Mesendoderm (in vitro differentiated cells): ENCODE measurements around the gene BCAS4.
"Not testable (repeated sequence)": the region's sequence is repeated elsewhere in the genome, so short reads cannot be mapped to it uniquely, and the experiment has no call there.

Experiments
- DNase-seq: peaks from one replicate; pipeline ENCODE4 v3.0.0; 2013
- H2AK5ac ChIP-seq: 2 replicates; pipeline ENCODE4 v1.6.1; 2013; ENCODE audit warnings: low read length, inconsistent platforms
- H2BK120ac ChIP-seq: 2 replicates; pipeline ENCODE4 v1.6.1; 2013; ENCODE audit warnings: low read depth, mild to moderate bottlenecking, low read length, moderate library complexity, mixed read lengths
- H2BK15ac ChIP-seq: replicated peaks from 2 replicates; pipeline ENCODE4 v1.6.1; 2013; ENCODE audit warnings: low read depth, mild to moderate bottlenecking, moderate library complexity
- H2BK5ac ChIP-seq: 2 replicates; pipeline ENCODE4 v1.6.1; 2013; ENCODE audit warnings: low read length, inconsistent platforms
- H3K18ac ChIP-seq: 2 replicates; pipeline ENCODE4 v1.6.1; 2013; ENCODE audit warnings: mild to moderate bottlenecking, low read length, mixed read lengths
- H3K23ac ChIP-seq: one replicate; pipeline ENCODE4 v1.6.1; 2013; ENCODE audit warnings: low read length
- H3K27ac ChIP-seq: 2 replicates; pipeline ENCODE4 v1.5.1; 2013; ENCODE audit warnings: low read depth, mild to moderate bottlenecking, inconsistent platforms, low read length, moderate library complexity
- H3K27me3 ChIP-seq: 2 replicates; pipeline ENCODE4 v1.6.1; 2013; ENCODE audit warnings: low read length, control low read depth, mild to moderate bottlenecking, inconsistent platforms; ENCODE audit not compliant: insufficient read depth, poor library complexity
- H3K36me3 ChIP-seq: 2 replicates; pipeline ENCODE4 v1.6.1; 2013; ENCODE audit warnings: low read length, inconsistent platforms; ENCODE audit not compliant: control insufficient read depth, insufficient read depth
- H3K4ac ChIP-seq: one replicate; pipeline ENCODE4 v1.6.1; 2013; ENCODE audit warnings: low read depth, mild to moderate bottlenecking, low read length, moderate library complexity
- H3K4me1 ChIP-seq: 2 replicates; pipeline ENCODE4 v1.6.1; 2013; ENCODE audit warnings: low read depth, low read length, inconsistent platforms; ENCODE audit not compliant: control insufficient read depth
- H3K4me2 ChIP-seq: 2 replicates; pipeline ENCODE4 v1.6.1; 2013; ENCODE audit warnings: low read length
- H3K4me3 ChIP-seq: 2 replicates; pipeline ENCODE4 v1.5.1; 2013; ENCODE audit warnings: mild to moderate bottlenecking, low read length
- H3K56ac ChIP-seq: one replicate; pipeline ENCODE4 v1.6.1; 2013; ENCODE audit warnings: low read length
- H3K79me1 ChIP-seq: 2 replicates; pipeline ENCODE4 v1.6.1; 2013; ENCODE audit warnings: low read length, inconsistent platforms
- H3K79me2 ChIP-seq: 2 replicates; pipeline ENCODE4 v1.6.1; 2013; ENCODE audit warnings: mild to moderate bottlenecking, low read length; ENCODE audit not compliant: control insufficient read depth, insufficient read depth
- H3K9ac ChIP-seq: 2 replicates; pipeline ENCODE4 v1.6.1; 2013; ENCODE audit warnings: low read length, inconsistent platforms
- H4K5ac ChIP-seq: one replicate; pipeline ENCODE4 v1.6.1; 2013; ENCODE audit warnings: low read length
- H4K8ac ChIP-seq: one replicate; pipeline ENCODE4 v1.6.1; 2013; ENCODE audit warnings: low read depth, mild to moderate bottlenecking, control low read depth, low read length, moderate library complexity
- WGBS: extraction: QIAGEN DNeasy Blood & Tissue Kit; methylation state at CpG from one replicate; pipeline ENCODE4 v1.1.7; 2013; ENCODE audit warnings: low lambda C conversion rate, missing lambda C conversion rate; ENCODE audit not compliant: insufficient coverage; ENCODE audit errors: extremely low coverage; 5-methylcytosine and 5-hydroxymethylcytosine counted together

BCAS4 gene

DNA sequence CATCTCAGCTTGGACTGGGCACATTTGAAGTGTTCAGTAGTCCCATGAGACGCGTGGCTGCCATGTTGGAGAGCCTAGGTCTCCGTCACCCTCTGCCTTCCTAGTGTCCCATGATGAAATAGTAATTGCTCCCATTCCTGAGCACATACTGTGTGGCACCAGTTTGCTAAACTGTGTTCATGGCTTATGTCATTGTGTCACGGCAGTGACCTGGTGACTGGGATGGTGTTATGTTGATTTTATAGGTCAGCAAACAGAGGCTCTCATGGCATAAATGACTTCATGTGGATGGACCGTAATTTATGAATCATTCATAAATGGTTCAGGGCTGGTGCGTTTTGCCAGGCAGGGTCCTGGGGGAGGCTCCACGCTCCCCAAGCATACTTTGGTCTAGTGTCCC is 3.8 kb downstream of the BCAS4 start:
- Histone ChIP-seq H3K4me1 (no peaks in the 10 kb centered on the region), H3K27me3 (no peaks in the 10 kb centered on the region), H3K79me2 (no peaks in the 10 kb centered on the region), H2AK5ac (no peak overlapping the region), H3K79me1 (no peaks in the 10 kb centered on the region), H2BK120ac (no peak overlapping the region), H3K56ac (no peak overlapping the region), H3K36me3 (no peaks in the 10 kb centered on the region), H2BK15ac (no peak overlapping the region), H3K23ac (no peak overlapping the region), H4K8ac (no peak overlapping the region), H4K5ac (no peak overlapping the region), H2BK5ac (no peak overlapping the region), H3K4me2 (no peak overlapping the region), H3K27ac (no peak overlapping the region), H3K18ac (no peak overlapping the region), H3K9ac (no peak overlapping the region), H3K4me3 (no peak overlapping the region), H3K4ac (no peak overlapping the region)
- no CpG with 5 or more reads among the region's 7 CpGs for WGBS
- DNase-seq = no peak

GRCh38 chr20:50799176-50799889 is 4.5 kb downstream of the BCAS4 start:
- H3K79me2 ChIP-seq = no peaks in the 10 kb centered on the region
- H3K23ac ChIP-seq = no peak overlapping the region
- H4K5ac ChIP-seq = no peak overlapping the region
- no peak overlapping the region for H2BK15ac ChIP-seq
- H3K9ac ChIP-seq = no peak overlapping the region
- H3K79me1 ChIP-seq = no peaks in the 10 kb centered on the region
- H3K36me3 ChIP-seq = no peaks in the 10 kb centered on the region
- no peak overlapping the region for H3K27ac ChIP-seq
- no peak overlapping the region for H4K8ac ChIP-seq
- no peak overlapping the region for H2AK5ac ChIP-seq
- H3K4me3 ChIP-seq = no peak overlapping the region
- no peak overlapping the region for H3K4me2 ChIP-seq
- no peak overlapping the region for H3K56ac ChIP-seq
- no peaks in the 10 kb centered on the region for H3K27me3 ChIP-seq
- DNase-seq = no peak
- no peak overlapping the region for H2BK5ac ChIP-seq
- H2BK120ac ChIP-seq = no peak overlapping the region
- H3K4ac ChIP-seq = no peak overlapping the region
- no peak overlapping the region for H3K18ac ChIP-seq
- H3K4me1 ChIP-seq = no peaks in the 10 kb centered on the region
- WGBS = no CpG with 5 or more reads among the region's 13 CpGs

GRCh38 chr20:50799890-50800550 is 5.2 kb downstream of the BCAS4 start:
- Histone ChIP-seq H3K4me2 (no peak overlapping the region), H3K23ac (no peak overlapping the region), H3K79me1 (no peaks in the 10 kb centered on the region), H2BK5ac (no peak overlapping the region), H3K18ac (no peak overlapping the region), H3K36me3 (no peaks in the 10 kb centered on the region), H3K27me3 (no peaks in the 10 kb centered on the region), H4K8ac (no peak overlapping the region), H3K9ac (no peak overlapping the region), H3K4ac (no peak overlapping the region), H2AK5ac (no peak overlapping the region), H3K4me1 (no peaks in the 10 kb centered on the region), H3K79me2 (no peaks in the 10 kb centered on the region), H3K27ac (no peak overlapping the region), H3K56ac (no peak overlapping the region), H3K4me3 (no peak overlapping the region), H2BK15ac (no peak overlapping the region), H2BK120ac (no peak overlapping the region), H4K5ac (no peak overlapping the region)
- WGBS = no CpG with 5 or more reads among the region's 8 CpGs
- no peak for DNase-seq

GRCh38 chr20:50800986-50801746 is 6.3 kb downstream of the BCAS4 start:
- H4K8ac ChIP-seq, H2BK5ac ChIP-seq, H4K5ac ChIP-seq, H3K4ac ChIP-seq, H3K23ac ChIP-seq, H3K79me2 ChIP-seq, H3K18ac ChIP-seq, DNase-seq, H3K4me1 ChIP-seq, H2BK15ac ChIP-seq, H3K79me1 ChIP-seq, H3K9ac ChIP-seq, H2AK5ac ChIP-seq, H3K56ac ChIP-seq, H2BK120ac ChIP-seq, H3K27ac ChIP-seq, H3K36me3 ChIP-seq, H3K4me2 ChIP-seq, H3K27me3 ChIP-seq, H3K4me3 ChIP-seq: not testable (repeated sequence)
- no CpG with 5 or more reads among the region's 13 CpGs for WGBS

DNA sequence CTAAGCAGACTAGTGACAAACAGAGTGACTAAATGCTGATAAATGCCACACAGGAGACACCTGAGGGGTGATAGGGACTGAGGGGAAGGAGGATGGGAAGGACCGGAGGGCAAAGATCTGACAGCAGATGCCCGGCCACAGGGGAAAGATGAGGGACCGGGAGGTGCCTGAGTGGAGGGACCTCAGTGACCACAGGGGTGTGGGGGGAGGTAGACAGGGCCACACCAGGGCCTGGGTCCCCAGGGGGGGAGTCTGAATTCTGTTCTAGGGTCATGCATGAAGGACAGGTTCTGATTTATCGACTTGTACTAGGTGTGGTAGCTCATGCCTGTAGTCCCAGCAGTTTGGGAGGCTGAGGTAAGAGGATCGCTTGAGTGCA is 6.9 kb downstream of the BCAS4 start:
- Histone ChIP-seq H3K9ac (no peak overlapping the region), H4K8ac (no peak overlapping the region), H3K4me1 (no peaks in the 10 kb centered on the region), H3K79me1 (no peaks in the 10 kb centered on the region), H3K79me2 (no peaks in the 10 kb centered on the region), H2BK15ac (no peak overlapping the region), H3K4me2 (no peak overlapping the region), H2BK5ac (no peak overlapping the region), H3K36me3 (no peaks in the 10 kb centered on the region), H3K23ac (no peak overlapping the region), H2BK120ac (no peak overlapping the region), H3K4ac (no peak overlapping the region), H2AK5ac (no peak overlapping the region), H4K5ac (no peak overlapping the region), H3K27ac (no peak overlapping the region), H3K18ac (no peak overlapping the region), H3K4me3 (no peak overlapping the region), H3K56ac (no peak overlapping the region), H3K27me3 (no peaks in the 10 kb centered on the region)
- no CpG with 5 or more reads among the region's 5 CpGs for WGBS
- no peak for DNase-seq
